Measurements from ENCODE around the gene TSHR.
"Not testable (repeated sequence)": the region's sequence is repeated elsewhere in the genome, so short reads cannot be mapped to it uniquely, and the experiment has no call there.

The TSHR gene

GRCh38 chr14:80955416-80955941, at the start of gene TSHR:
Gene TSHR (plus strand): TSS chr14:80955621. CDS start chr14:80955681, 60 bp downstream.
- DNase-seq, result peak; percentile 18

GRCh38 chr14:80906336-80906735, 49.1 kb upstream of the TSHR start:
- DNase-seq, result no peak

GRCh38 chr14:80906946-80907345, 48.5 kb upstream of the TSHR start:
- DNase-seq, result no peak

GRCh38 chr14:80912013-80912412, 43.4 kb upstream of the TSHR start:
- not testable (repeated sequence) for DNase-seq

- no peak for DNase-seq
Measured at GRCh38 chr14:80919622-80920021, 35.8 kb upstream of the TSHR start.

- DNase-seq, result no peak
Measured at GRCh38 chr14:80923368-80923767, 32.1 kb upstream of the TSHR start.

GRCh38 chr14:80924365-80925103, 30.9 kb upstream of the TSHR start:
- no peak for DNase-seq

- DNase-seq, result no peak
Measured at GRCh38 chr14:80926397-80927082, 28.9 kb upstream of the TSHR start.

- DNase-seq, result no peak
Measured at GRCh38 chr14:80927083-80927989, 28.1 kb upstream of the TSHR start.

GRCh38 chr14:80930095-80930494, 25.3 kb upstream of the TSHR start:
- no peak for DNase-seq

GRCh38 chr14:80930836-80931389, 24.5 kb upstream of the TSHR start:
- DNase-seq, result no peak

- no peak for DNase-seq
Measured at GRCh38 chr14:80933282-80933681, 22.1 kb upstream of the TSHR start.

GRCh38 chr14:80933686-80934085, 21.7 kb upstream of the TSHR start:
- no peak for DNase-seq

GRCh38 chr14:80940146-80940545, 15.3 kb upstream of the TSHR start:
- no peak for DNase-seq

- peak; percentile 94 for DNase-seq
Measured at GRCh38 chr14:80941241-80942185, 13.9 kb upstream of the TSHR start, which contains the start of gene CEP128. Gene CEP128 (minus strand): TSS chr14:80941738.

GRCh38 chr14:80942191-80942600, 13.2 kb upstream of the TSHR start:
- DNase-seq, result peak; percentile 5

- no peak for DNase-seq
Measured at GRCh38 chr14:80944861-80945617, 10.4 kb upstream of the TSHR start.

- DNase-seq, result no peak
Measured at GRCh38 chr14:80946187-80946586, 9.2 kb upstream of the TSHR start.

- DNase-seq, result no peak
Measured at GRCh38 chr14:80946797-80947196, 8.6 kb upstream of the TSHR start.

GRCh38 chr14:80948291-80948690, 7.1 kb upstream of the TSHR start:
- no peak for DNase-seq

GRCh38 chr14:80951491-80951890, 3.9 kb upstream of the TSHR start:
- no peak for DNase-seq
